Muscle layer of duodenum (tissue), 2 donors: ENCODE measurements around the gene PNPLA7.
"Not testable (repeated sequence)": the region's sequence is repeated elsewhere in the genome, so short reads cannot be mapped to it uniquely, and the experiment has no call there.

Experiments
- H3K27ac ChIP-seq: one replicate; pipeline ENCODE4 v1.7.0; 2013; ENCODE audit warnings: mild to moderate bottlenecking, low read length
- H3K27me3 ChIP-seq: one replicate; pipeline ENCODE4 v1.7.0; 2013; ENCODE audit warnings: low read depth, mild to moderate bottlenecking, control low read depth, low read length
- H3K36me3 ChIP-seq, 2 donors: one replicate each; pipeline ENCODE4 v1.7.0; 2013; ENCODE audit warnings: low read length in 2 of 2, control low read depth in 1 of 2, mild to moderate bottlenecking in 1 of 2; ENCODE audit not compliant: insufficient read depth in 2 of 2, control insufficient read depth in 1 of 2
- H3K4me1 ChIP-seq, 2 donors: one replicate each; pipeline ENCODE4 v1.7.0; 2013; ENCODE audit warnings: low read length in 2 of 2, mild to moderate bottlenecking in 2 of 2, control low read depth in 1 of 2, moderate library complexity in 1 of 2; ENCODE audit not compliant: insufficient read depth in 2 of 2, control insufficient read depth in 1 of 2
- H3K4me3 ChIP-seq, 2 donors: one replicate each; pipeline ENCODE4 v1.7.0; 2013; ENCODE audit warnings: low read length in 2 of 2, low read depth in 1 of 2, mild to moderate bottlenecking in 1 of 2
- H3K9me3 ChIP-seq, 2 donors: one replicate each; pipeline ENCODE4 v1.7.0; 2013; ENCODE audit warnings: low read length in 2 of 2, control low read depth in 1 of 2, mild to moderate bottlenecking in 1 of 2; ENCODE audit not compliant: control insufficient read depth in 1 of 2
- donor health status: healthy.

PNPLA7 gene

DNA sequence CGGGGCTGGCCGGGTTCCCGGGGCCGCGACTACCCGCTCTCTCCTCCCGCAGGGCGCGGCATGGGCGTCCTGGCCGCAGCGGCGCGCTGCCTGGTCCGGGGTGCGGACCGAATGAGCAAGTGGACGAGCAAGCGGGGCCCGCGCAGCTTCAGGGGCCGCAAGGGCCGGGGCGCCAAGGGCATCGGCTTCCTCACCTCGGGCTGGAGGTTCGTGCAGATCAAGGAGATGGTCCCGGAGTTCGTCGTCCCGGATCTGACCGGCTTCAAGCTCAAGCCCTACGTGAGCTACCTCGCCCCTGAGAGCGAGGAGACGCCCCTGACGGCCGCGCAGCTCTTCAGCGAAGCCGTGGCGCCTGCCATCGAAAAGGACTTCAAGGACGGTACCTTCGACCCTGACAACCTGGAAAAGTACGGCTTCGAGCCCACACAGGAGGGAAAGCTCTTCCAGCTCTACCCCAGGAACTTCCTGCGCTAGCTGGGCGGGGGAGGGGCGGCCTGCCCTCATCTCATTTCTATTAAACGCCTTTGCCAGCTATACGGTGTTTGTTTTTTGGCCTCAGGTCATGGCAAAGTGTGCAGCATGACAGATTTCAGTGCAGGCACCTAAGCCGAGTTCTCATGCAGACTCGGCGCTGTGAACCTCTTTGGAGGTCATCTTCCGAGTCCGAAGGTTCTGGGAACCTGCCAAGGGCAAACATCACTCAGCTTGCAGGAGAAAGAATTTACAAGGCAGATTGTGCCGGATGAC, 2.0 kb upstream of the PNPLA7 start:
- Histone ChIP-seq H3K27me3 (no peaks in the 10 kb centered on the region), H3K27ac (peak overlapping the region; percentile 14), H3K9me3 (no peaks in the 10 kb centered on the region), H3K4me3 (peak overlapping the region; percentile 70 to 95), H3K4me1 (peaks cover 5 to 30% of the 10 kb centered on the region in 2 donors), H3K36me3 (peaks cover 19 to 20% of the 10 kb centered on the region in 2 donors)

DNA sequence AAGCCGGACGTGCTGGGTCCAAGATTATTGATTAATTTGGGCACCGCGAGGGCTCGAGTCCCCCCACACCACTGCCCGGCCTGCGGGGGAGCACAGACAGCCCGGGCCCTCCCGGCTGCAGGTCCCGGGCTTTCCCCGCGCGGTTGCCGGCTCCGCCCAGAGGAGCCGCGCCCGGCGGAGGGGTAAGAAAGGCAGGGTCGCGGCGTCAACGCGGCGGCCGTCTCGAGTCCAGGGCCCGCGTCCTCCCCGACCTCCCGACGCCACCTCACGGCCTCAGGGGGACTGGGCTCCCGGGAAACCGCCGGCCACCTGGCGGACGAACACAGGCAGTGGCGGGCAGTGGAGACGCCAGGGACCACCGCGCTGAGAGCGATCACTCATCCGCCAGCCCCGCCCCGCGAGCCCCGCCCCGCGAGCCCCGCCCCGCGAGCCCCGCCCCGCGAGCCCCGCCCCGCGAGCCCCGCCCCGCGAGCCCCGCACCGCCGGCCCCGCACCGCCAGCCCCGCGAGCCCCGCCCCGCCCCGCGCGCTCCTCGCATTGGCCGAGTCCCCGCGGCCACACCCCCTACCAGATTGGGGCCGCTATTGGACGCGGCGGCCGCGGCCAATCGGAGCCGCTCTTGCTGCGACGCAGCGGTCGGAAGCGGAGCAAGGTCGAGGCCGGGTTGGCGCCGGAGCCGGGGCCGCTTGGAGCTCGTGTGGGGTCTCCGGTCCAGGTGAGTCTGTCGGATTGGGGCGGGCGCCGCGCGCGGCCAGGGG, 1.2 kb upstream of the PNPLA7 start, which contains the start of gene MRPL41:
Gene MRPL41, plus strand, starts transcription at position 616 of the 758 bp plus-strand sequence. CDS start 203 bp downstream, outside the sequence.
- Histone ChIP-seq H3K27me3 (no peaks in the 10 kb centered on the region), H3K27ac (peak within 1 kb of the TSS; percentile 14), H3K36me3 (peaks cover 15 to 19% of the 10 kb centered on the region in 2 donors), H3K4me3 (peak within 1 kb of the TSS; percentile 70 to 95), H3K9me3 (no peaks in the 10 kb centered on the region), H3K4me1 (peaks cover 5 to 27% of the 10 kb centered on the region in 2 donors)

DNA sequence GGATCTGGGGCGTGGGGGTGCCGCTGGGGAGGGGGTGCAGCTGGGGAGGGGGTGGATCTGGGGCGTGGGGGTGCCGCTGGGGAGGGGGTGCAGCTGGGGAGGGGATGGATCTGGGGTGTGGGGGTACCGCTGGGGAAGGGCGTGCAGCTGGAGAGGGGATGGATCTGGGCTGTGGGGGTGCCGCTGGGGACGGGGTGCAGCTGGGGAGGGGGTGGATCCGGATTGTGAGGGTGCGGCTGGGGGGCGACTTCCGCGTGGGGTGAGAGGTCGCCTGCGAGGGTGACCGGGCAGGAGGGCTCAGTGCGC, 709 bp upstream of the PNPLA7 start:
- not testable (repeated sequence) for H3K9me3 ChIP-seq

DNA sequence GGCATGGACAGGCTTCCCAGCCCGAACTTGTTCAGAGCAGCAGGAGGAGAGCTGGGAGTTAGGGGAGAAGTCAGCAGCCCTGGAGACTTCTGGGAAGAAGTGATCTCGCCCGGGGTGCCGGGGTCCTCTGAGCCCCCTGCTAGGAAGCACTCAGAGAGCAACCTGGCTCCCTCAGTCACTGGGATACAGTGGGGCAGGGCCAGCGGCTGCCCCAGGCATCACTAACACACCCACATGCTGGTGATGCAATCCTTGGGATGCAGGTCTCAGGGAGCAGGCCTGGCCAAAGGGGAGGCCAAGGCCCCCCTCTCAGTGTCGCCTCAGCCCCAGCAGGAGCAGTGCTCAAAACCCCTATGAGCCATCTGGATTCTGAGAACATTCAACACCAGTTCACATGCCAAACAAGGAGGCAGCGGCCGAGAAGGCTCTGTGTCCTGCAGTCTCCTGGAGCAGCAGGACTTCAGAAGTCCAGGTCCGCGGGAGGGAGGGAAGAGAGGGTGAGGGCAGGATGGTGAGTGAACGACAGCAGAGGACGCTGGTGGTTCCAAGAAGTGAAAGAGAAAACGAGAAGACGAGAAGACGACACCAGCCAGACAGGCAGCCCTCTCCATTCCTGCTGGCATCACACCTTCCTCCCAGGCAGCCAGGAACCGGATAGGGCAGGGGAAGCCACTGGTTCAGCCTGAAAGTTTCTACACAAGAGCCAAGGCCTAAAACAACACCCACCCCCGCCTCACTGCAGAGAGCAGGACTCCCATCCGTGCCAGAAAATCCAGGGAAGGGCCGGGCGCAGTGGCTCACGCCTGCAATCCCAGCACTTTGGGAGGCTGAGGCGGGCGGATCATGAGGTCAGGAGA, 2.3 kb downstream of the PNPLA7 start:
- Histone ChIP-seq H3K27me3 (no peaks in the 10 kb centered on the region), H3K9me3 (no peaks in the 10 kb centered on the region), H3K4me3 (no peak overlapping the region), H3K36me3 (no peaks in the 10 kb centered on the region), H3K27ac (no peak overlapping the region), H3K4me1 (peaks cover 5 to 15% of the 10 kb centered on the region in 2 donors)

More for the DNA sequence above, 709 bp upstream of the PNPLA7 start:
- H3K4me3 ChIP-seq = peak overlapping the region; percentile 30 to 95
- not testable (repeated sequence) for H3K27me3 ChIP-seq, H3K27ac ChIP-seq
- peaks cover 10 to 13% of the 10 kb centered on the region in 2 donors for H3K36me3 ChIP-seq
- H3K4me1 ChIP-seq = peaks cover 5 to 22% of the 10 kb centered on the region in 2 donors

DNA sequence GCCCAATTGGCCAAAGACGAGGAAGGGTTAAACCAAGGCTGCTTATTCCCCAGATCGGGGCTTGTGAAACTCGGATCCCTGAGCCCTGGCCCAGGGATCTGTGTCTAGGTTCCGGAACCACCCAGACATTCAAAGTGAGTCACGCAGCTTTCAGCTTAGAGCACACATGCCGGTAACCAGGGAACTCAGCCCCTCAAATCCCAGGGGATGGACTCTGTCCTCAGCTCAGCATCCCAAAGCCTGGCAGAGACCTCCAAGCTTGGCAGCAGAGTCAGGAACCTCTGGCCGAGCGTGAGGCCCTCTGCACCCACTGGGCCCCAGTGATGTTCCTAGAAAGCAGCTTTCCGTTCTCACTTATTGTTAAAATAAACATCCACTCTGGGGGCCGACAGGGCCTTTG, 5.1 kb downstream of the PNPLA7 start:
- H3K27me3 ChIP-seq = no peaks in the 10 kb centered on the region
- H3K36me3 ChIP-seq = peaks cover 0 to 14% of the 10 kb centered on the region in 2 donors
- H3K9me3 ChIP-seq = no peaks in the 10 kb centered on the region
- H3K4me3 ChIP-seq = no peak overlapping the region
- H3K27ac ChIP-seq = no peak overlapping the region
- H3K4me1 ChIP-seq = peaks cover 4 to 7% of the 10 kb centered on the region in 2 donors

DNA sequence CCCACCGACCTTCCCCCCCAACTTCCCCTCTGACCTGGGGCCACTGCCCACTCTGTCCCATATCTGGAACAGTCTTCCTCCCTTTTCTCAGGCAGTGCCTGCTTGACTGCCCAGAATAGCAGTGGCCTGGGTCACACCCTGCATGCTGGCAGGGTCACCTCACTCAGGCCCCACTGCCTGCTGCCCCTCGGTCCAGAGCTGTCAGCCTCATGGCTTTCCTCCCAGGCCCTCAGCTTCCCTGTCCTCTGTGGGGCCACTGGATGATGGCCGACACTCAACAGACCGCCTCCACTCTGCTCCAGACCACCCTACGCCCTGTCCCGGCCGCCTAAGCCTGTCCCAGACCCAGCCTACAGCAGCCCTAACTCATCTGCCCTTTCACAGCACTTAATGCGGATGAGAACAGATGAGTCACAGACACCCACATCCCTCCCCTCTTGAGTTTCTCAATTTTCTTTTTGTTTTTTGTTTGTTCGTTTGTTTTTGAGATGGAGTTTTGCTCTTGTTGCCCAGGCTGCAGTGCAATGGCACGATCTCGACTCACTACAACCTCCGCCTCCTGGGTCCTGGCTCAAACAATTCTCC, 5.9 kb downstream of the PNPLA7 start:
- peaks cover 0 to 17% of the 10 kb centered on the region in 2 donors for H3K36me3 ChIP-seq
- no peaks in the 10 kb centered on the region for H3K9me3 ChIP-seq
- H3K27me3 ChIP-seq = no peaks in the 10 kb centered on the region
- no peak overlapping the region for H3K4me3 ChIP-seq
- H3K27ac ChIP-seq = no peak overlapping the region
- H3K4me1 ChIP-seq = no peaks in the 10 kb centered on the region

DNA sequence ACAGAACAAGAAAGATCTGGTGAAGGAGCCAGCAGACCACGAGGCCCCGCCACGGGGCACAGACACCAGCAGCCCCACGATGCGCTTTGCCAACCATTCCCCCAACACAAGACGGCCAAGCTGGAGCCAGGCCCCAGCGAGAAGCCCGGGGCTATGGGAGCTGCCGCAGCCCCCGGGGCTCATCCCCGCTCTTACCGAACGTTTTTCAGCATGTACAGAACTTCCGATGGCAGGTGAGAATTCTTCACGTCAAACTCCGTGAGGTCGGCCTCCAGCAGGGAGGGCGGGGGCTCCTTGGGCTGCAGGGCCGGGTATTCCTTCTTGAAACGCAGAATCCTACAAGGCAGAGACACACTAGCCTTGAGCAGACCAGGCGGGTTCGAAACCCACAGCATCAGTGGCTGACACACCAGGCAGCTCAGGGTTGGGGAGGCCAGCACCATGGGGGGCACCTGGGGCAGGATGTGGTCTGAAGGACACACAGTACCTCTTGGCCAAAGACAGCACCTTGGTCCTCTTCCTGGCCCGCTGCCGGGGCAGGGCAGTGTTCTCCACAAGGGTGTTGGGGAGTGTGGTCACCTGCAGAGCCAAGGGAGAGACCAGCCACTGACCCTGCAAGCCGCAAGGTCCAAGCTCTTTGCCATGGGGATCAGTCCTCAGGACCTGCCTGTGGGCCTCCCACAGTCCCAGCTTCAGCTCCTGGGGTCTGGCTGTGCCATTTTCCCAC, 6.8 kb downstream of the PNPLA7 start:
- Histone ChIP-seq H3K9me3 (no peaks in the 10 kb centered on the region), H3K4me1 (no peaks in the 10 kb centered on the region), H3K27ac (no peak overlapping the region), H3K36me3 (peaks cover 0 to 17% of the 10 kb centered on the region in 2 donors), H3K27me3 (no peaks in the 10 kb centered on the region), H3K4me3 (no peak overlapping the region)

DNA sequence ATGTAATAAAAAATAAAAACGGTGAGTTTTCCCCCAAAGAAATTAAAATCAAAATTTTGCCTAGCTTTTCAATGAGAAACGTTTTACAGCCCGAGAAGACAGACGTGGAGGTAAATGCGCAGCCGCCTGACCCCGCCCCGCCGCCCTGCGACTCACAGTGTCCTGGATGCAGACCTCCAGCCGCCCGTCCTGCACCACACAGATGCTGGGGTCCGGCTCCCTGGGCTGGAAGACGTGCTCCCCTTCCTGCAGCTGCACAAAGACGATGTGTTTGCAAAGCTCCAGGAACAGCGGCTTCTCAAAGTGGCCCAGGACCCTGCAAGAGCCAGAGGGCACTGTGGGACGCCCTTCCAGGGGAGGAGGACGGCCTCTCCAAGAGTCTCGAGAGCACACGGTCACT, 7.7 kb downstream of the PNPLA7 start:
- H3K27me3 ChIP-seq = no peaks in the 10 kb centered on the region
- H3K36me3 ChIP-seq = peaks cover 0 to 26% of the 10 kb centered on the region in 2 donors
- no peaks in the 10 kb centered on the region for H3K9me3 ChIP-seq
- H3K4me3 ChIP-seq = no peak overlapping the region
- H3K27ac ChIP-seq = no peak overlapping the region
- H3K4me1 ChIP-seq = no peaks in the 10 kb centered on the region

DNA sequence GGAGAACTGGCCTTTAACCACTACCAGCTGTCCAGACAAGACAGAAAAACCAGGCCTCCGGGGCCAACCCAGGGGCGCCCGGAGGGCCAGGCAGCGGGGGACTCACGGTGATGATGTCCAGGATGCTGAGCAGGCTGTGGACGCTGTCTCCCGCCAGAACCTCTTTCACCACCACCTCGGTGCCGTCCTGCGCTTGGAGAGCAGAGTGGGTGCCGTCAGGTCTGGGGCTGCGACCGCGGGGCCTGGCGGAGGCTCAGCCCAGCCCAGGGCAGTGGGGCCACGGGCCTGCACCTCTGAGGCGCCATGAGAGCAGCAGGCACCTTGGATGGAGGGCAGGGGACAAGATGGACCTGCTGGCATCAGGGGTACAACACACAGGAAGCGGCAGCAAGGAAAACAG, 9.7 kb downstream of the PNPLA7 start:
- no peak overlapping the region for H3K4me3 ChIP-seq

DNA sequence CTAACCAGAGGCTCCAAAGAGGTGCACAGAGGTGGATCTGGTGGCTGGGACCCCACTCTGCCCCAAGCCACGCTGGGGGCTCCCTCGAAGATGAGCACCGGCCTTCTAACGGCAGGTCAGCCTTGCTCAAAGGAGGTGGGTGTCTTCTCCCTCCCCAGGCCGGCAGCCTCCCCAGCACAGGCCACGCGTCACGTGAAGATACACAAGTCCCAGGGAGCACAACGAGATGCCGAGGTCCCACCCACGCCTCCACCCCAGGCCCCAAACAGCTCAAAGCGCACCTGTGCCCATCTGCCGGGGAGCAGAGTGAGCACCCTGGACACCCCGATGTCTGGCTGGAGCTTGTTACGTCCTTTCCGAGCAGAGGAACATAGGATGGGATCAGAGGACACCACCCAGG, 12.1 kb downstream of the PNPLA7 start:
- Histone ChIP-seq H3K27ac (no peak overlapping the region), H3K27me3 (no peaks in the 10 kb centered on the region), H3K4me1 (peaks cover 7% of the 10 kb centered on the region in 2 donors), H3K9me3 (no peaks in the 10 kb centered on the region), H3K36me3 (peaks cover 0 to 30% of the 10 kb centered on the region in 2 donors), H3K4me3 (no peak overlapping the region)

More for the DNA sequence above, 9.7 kb downstream of the PNPLA7 start:
- H3K27ac ChIP-seq = no peak overlapping the region
- peaks cover 0 to 30% of the 10 kb centered on the region in 2 donors for H3K36me3 ChIP-seq
- no peaks in the 10 kb centered on the region for H3K9me3 ChIP-seq
- H3K27me3 ChIP-seq = no peaks in the 10 kb centered on the region
- H3K4me1 ChIP-seq = no peaks in the 10 kb centered on the region
